Ramos (cell line): ENCODE data around the gene ENTPD8.

Experiments
- in situ Hi-C: fragments of 300-500 bp; cut with MboI; formaldehyde crosslinking; loops from one replicate; pipeline ENCODE4 v1.14.3; 2022; ENCODE audit warnings: low sequenced_read_pairs; ENCODE audit not compliant: unreplicated experiment

ENTPD8 gene

GRCh38 chr9:137436761-137437600, 4.2 kb downstream of the ENTPD8 start:
- in situ Hi-C loops = loop anchor here (25.0 kb wide), 1 partner anchor 375 kb away; the partner anchor contains the start of genes ENTPD2 and SAPCD2

GRCh38 chr9:137435980-137436760, 5.0 kb downstream of the ENTPD8 start:
- in situ Hi-C loops = loop anchor here (25.0 kb wide), 1 partner anchor 374 kb away; the partner anchor contains the start of genes ENTPD2 and SAPCD2

GRCh38 chr9:137435381-137435891, 5.7 kb downstream of the ENTPD8 start:
- in situ Hi-C loops = loop anchor here (25.0 kb wide), 1 partner anchor 373 kb away; the partner anchor contains the start of genes ENTPD2 and SAPCD2

- in situ Hi-C loops = loop anchor here (25.0 kb wide), 1 partner anchor 372 kb away; the partner anchor contains the start of genes ENTPD2 and SAPCD2
Observed at GRCh38 chr9:137434498-137435380, 6.4 kb downstream of the ENTPD8 start.

- in situ Hi-C loops = loop anchor here (25.0 kb wide), 1 partner anchor 372 kb away; the partner anchor contains the start of genes ENTPD2 and SAPCD2
Observed at GRCh38 chr9:137433916-137434431, 7.2 kb downstream of the ENTPD8 start.

- in situ Hi-C loops = loop anchor here (25.0 kb wide), 1 partner anchor 371 kb away; the partner anchor contains the start of genes ENTPD2 and SAPCD2
Observed at GRCh38 chr9:137433349-137433915, 7.7 kb downstream of the ENTPD8 start.

GRCh38 chr9:137432687-137433348, 8.3 kb downstream of the ENTPD8 start:
- in situ Hi-C loops = loop anchor here (25.0 kb wide), 1 partner anchor 371 kb away; the partner anchor contains the start of genes ENTPD2 and SAPCD2

- in situ Hi-C loops = loop anchor here (25.0 kb wide), 1 partner anchor 369 kb away; the partner anchor contains the start of genes ENTPD2 and SAPCD2
Observed at GRCh38 chr9:137431416-137431931, 9.7 kb downstream of the ENTPD8 start.

GRCh38 chr9:137430723-137431415, 10.3 kb downstream of the ENTPD8 start:
- in situ Hi-C loops = loop anchor here (25.0 kb wide), 1 partner anchor 369 kb away; the partner anchor contains the start of genes ENTPD2 and SAPCD2

- in situ Hi-C loops = loop anchor here (25.0 kb wide), 1 partner anchor 368 kb away; the partner anchor contains the start of genes ENTPD2 and SAPCD2
Observed at GRCh38 chr9:137429974-137430722, 11.0 kb downstream of the ENTPD8 start.

- in situ Hi-C loops = loop anchor here (25.0 kb wide), 1 partner anchor 367 kb away; the partner anchor contains the start of genes ENTPD2 and SAPCD2
Observed at GRCh38 chr9:137429546-137429890, 11.6 kb downstream of the ENTPD8 start.

- in situ Hi-C loops = loop anchor here (25.0 kb wide), 1 partner anchor 367 kb away; the partner anchor contains the start of genes ENTPD2 and SAPCD2
Observed at GRCh38 chr9:137428841-137429545, 12.2 kb downstream of the ENTPD8 start.

- in situ Hi-C loops = loop anchor here (25.0 kb wide), 1 partner anchor 366 kb away; the partner anchor contains the start of genes ENTPD2 and SAPCD2
Observed at GRCh38 chr9:137428311-137428630, 12.9 kb downstream of the ENTPD8 start.

- in situ Hi-C loops = loop anchor here (25.0 kb wide), 1 partner anchor 365 kb away; the partner anchor contains the start of genes ENTPD2 and SAPCD2
Observed at GRCh38 chr9:137427454-137428310, 13.5 kb downstream of the ENTPD8 start.
